GM19099 (cell line): ENCODE measurements around the gene C1QTNF1.

Experiments used
- POLR2A ChIP-seq: IDR thresholded peaks from 3 replicates; pipeline ENCODE4 v1.6.1; 2011; ENCODE audit warnings: low read depth; ENCODE audit not compliant: insufficient read length; ENCODE audit errors: extremely low read depth

C1QTNF1 gene

GRCh38 chr17:78988152-78988551 lies 35.8 kb upstream of the C1QTNF1 start:
- TF ChIP-seq POLR2A, result no peak

GRCh38 chr17:78990349-78991016 lies 33.5 kb upstream of the C1QTNF1 start:
- TF ChIP-seq POLR2A, result no peak

- TF ChIP-seq POLR2A, result no peak
Measured at GRCh38 chr17:78991017-78991738, 32.8 kb upstream of the C1QTNF1 start.

- TF ChIP-seq POLR2A, result no peak
Measured at GRCh38 chr17:78991906-78992532, 31.9 kb upstream of the C1QTNF1 start.

- TF ChIP-seq POLR2A, result no peak
Measured at GRCh38 chr17:78992542-78993212, 31.3 kb upstream of the C1QTNF1 start.

- TF ChIP-seq POLR2A, result no peak
Measured at GRCh38 chr17:78993241-78993956, 30.6 kb upstream of the C1QTNF1 start.

- TF ChIP-seq POLR2A, result no peak
Measured at GRCh38 chr17:78993981-78994671, 29.8 kb upstream of the C1QTNF1 start.

GRCh38 chr17:78995022-78995760 lies 28.8 kb upstream of the C1QTNF1 start:
- TF ChIP-seq POLR2A, result no peak

- no peak for TF ChIP-seq POLR2A
Measured at GRCh38 chr17:78995761-78996451, 28.1 kb upstream of the C1QTNF1 start.

- no peak for TF ChIP-seq POLR2A
Measured at GRCh38 chr17:78996781-78997201, 27.2 kb upstream of the C1QTNF1 start.

- TF ChIP-seq POLR2A, result no peak
Measured at GRCh38 chr17:78997231-78997741, 26.7 kb upstream of the C1QTNF1 start.

GRCh38 chr17:78997881-78998280 lies 26.1 kb upstream of the C1QTNF1 start:
- no peak for TF ChIP-seq POLR2A
